ENCODE results near the gene HS6ST3. TPM values are rescaled to one million over a fixed set of nuclear protein-coding genes. Genes with fewer than 3 reads are reported as not detected.

HS6ST3 gene
- total and polyA plus RNA-seq, 2 donors (not counting 3 experiments of a cell fraction or from before 2014, with no cell fraction given): 0.03 to 0.15 TPM

- H3K27me3 ChIP-seq (ENCODE audit: control insufficient read depth in 2 of 2, insufficient read depth in 2 of 2, low read length in 2 of 2): no peaks in the 10 kb centered on the region
- no peaks in the 10 kb centered on the region for H3K9me3 ChIP-seq (replicated peaks; ENCODE audit: control insufficient read depth, insufficient read depth, low read length)
- H3K9me1 ChIP-seq (replicated peaks; ENCODE audit: control insufficient read depth, extremely low read depth, insufficient read depth, low read length): no peaks in the 10 kb centered on the region
- H3K4me1 ChIP-seq (ENCODE audit: control insufficient read depth, extremely low read depth, insufficient read depth, low read length): no peaks in the 10 kb centered on the region
- TF ChIP-seq POLR2AphosphoS5 (IDR thresholded peaks at IDR 0.05; ENCODE audit: insufficient read depth, low read depth, low read length): no peak
- dilution Hi-C loops (cut with MboI; ENCODE audit: extremely low pct_ligation_motif_present, low sequenced_read_pairs): no loop called here
- H2AFZ ChIP-seq (ENCODE audit: low read depth, low read length): no peak overlapping the region
- H4K20me1 ChIP-seq (replicated peaks; ENCODE audit: control insufficient read depth, extremely low read depth, insufficient read depth, low read length): no peaks in the 10 kb centered on the region
- no peak overlapping the region for H3K27ac ChIP-seq (ENCODE audit: insufficient read depth, low read depth, low read length)
- POLR2A ChIA-PET: no interaction called here
- no peak for FAIRE-seq
- no peaks in the 10 kb centered on the region for H3K79me2 ChIP-seq (ENCODE audit: control insufficient read depth, insufficient read depth, low read length)
- intact Hi-C loops (cut with micrococcal nuclease): no loop called here
- CTCF ChIA-PET: no interaction called here
- no peak overlapping the region for H3K4me2 ChIP-seq (ENCODE audit: insufficient read depth, low read length)
- H3K36me3 ChIP-seq (ENCODE audit: control insufficient read depth in 2 of 2, extremely low read depth in 1 of 2, insufficient read depth in 2 of 2, low read length in 2 of 2): no peaks in the 10 kb centered on the region
- no TSS peak for BruUV-seq (replicated peaks)
- no peak for DNase-seq (ENCODE audit: low read depth, low spot score)
- no peak overlapping the region for H3K9ac ChIP-seq (replicated peaks; ENCODE audit: extremely low read depth, insufficient read depth, low read length)
- no peak overlapping the region for H3K4me3 ChIP-seq (replicated peaks in 1 of 3; ENCODE audit: insufficient read depth in 1 of 3, low read depth in 1 of 3, low read length in 3 of 3)
Observed at GRCh38 chr13:96379967-96380366, 290.1 kb downstream of the HS6ST3 start.

- TF ChIP-seq POLR2A (IDR thresholded peaks at IDR 0.05; ENCODE audit: low read depth, low read length) (no peak), GATA2 (IDR thresholded peaks at IDR 0.05; ENCODE audit: insufficient read depth, insufficient read length, low read depth, low read length) (no peak), FOS (IDR thresholded peaks at IDR 0.05; ENCODE audit: borderline replicate concordance, insufficient read depth, low read length) (no peak), CTCF (IDR thresholded peaks at IDR 0.05; ENCODE audit: extremely low read depth in 1 of 2, insufficient read depth in 1 of 2, low read depth in 1 of 2, low read length in 2 of 2) (no peak), JUN (IDR thresholded peaks at IDR 0.05; ENCODE audit: borderline replicate concordance, insufficient read depth, insufficient read length, low read depth) (no peak), POLR2AphosphoS5 (IDR thresholded peaks at IDR 0.05; ENCODE audit: insufficient read depth, low read depth, low read length) (no peak), EZH2 (IDR thresholded peaks at IDR 0.05; ENCODE audit: borderline replicate concordance, low read depth, low read length, severe bottlenecking) (no peak), MYC (IDR thresholded peaks at IDR 0.05; ENCODE audit: low read depth, low read length) (no peak)
- TF ChIP-seq, protein P1, sequence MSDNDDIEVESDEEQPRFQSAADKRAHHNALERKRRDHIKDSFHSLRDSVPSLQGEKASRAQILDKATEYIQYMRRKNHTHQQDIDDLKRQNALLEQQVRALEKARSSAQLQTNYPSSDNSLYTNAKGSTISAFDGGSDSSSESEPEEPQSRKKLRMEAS (IDR thresholded peaks at IDR 0.05; ENCODE audit: insufficient read depth, insufficient read length): no peak
- Histone ChIP-seq H4K20me1 (replicated peaks; ENCODE audit: control insufficient read depth, extremely low read depth, insufficient read depth, low read length) (no peaks in the 10 kb centered on the region), H3K4me3 (replicated peaks in 1 of 3; ENCODE audit: insufficient read depth in 1 of 3, low read depth in 1 of 3, low read length in 3 of 3) (no peak overlapping the region), H3K9ac (replicated peaks; ENCODE audit: extremely low read depth, insufficient read depth, low read length) (no peak overlapping the region), H3K4me2 (ENCODE audit: insufficient read depth, low read length) (no peak overlapping the region), H2AFZ (ENCODE audit: low read depth, low read length) (no peak overlapping the region), H3K36me3 (ENCODE audit: control insufficient read depth in 2 of 2, extremely low read depth in 1 of 2, insufficient read depth in 2 of 2, low read length in 2 of 2) (no peaks in the 10 kb centered on the region), H3K79me2 (ENCODE audit: control insufficient read depth, insufficient read depth, low read length) (no peaks in the 10 kb centered on the region), H3K9me3 (replicated peaks; ENCODE audit: control insufficient read depth, insufficient read depth, low read length) (no peaks in the 10 kb centered on the region), H3K27ac (ENCODE audit: insufficient read depth, low read depth, low read length) (no peak overlapping the region), H3K4me1 (ENCODE audit: control insufficient read depth, extremely low read depth, insufficient read depth, low read length) (no peaks in the 10 kb centered on the region), H3K27me3 (ENCODE audit: control insufficient read depth in 2 of 2, insufficient read depth in 2 of 2, low read length in 2 of 2) (no peaks in the 10 kb centered on the region), H3K9me1 (replicated peaks; ENCODE audit: control insufficient read depth, extremely low read depth, insufficient read depth, low read length) (no peaks in the 10 kb centered on the region)
- no peak for FAIRE-seq
- no peak for DNase-seq (ENCODE audit: low read depth, low spot score)
- dilution Hi-C loops (cut with MboI; ENCODE audit: extremely low pct_ligation_motif_present, low sequenced_read_pairs): no loop called here
- intact Hi-C loops (cut with micrococcal nuclease): no loop called here
- ChIA-PET POLR2A (no interaction called here), CTCF (no interaction called here)
- no TSS peak for BruUV-seq (replicated peaks)
Observed at GRCh38 chr13:96381681-96382080, 291.8 kb downstream of the HS6ST3 start.

All from endothelial cell of umbilical vein (primary cell).